GM12864 (cell line): Measurements from ENCODE around the gene LRP5.
"Not testable (repeated sequence)": the region's sequence is repeated elsewhere in the genome, so short reads cannot be mapped to it uniquely, and the experiment has no call there.

Source experiments
- DNase-seq: peaks from one replicate; pipeline ENCODE4 v3.0.0-alpha.2; 2011; ENCODE audit warnings: low read depth
- H3K4me3 ChIP-seq: 2 replicates; pipeline ENCODE4 v1.5.1; 2011; ENCODE audit warnings: mild to moderate bottlenecking, low read depth, low read length, control low read depth
- TF ChIP-seq, protein P1 (sequence below): IDR thresholded peaks from 2 replicates; pipeline ENCODE4 v1.5.1; 2011; ENCODE audit warnings: low read depth, mild to moderate bottlenecking, moderate library complexity, low read length, control low read depth, inconsistent platforms; ENCODE audit errors: missing control alignments

The LRP5 gene

DNA sequence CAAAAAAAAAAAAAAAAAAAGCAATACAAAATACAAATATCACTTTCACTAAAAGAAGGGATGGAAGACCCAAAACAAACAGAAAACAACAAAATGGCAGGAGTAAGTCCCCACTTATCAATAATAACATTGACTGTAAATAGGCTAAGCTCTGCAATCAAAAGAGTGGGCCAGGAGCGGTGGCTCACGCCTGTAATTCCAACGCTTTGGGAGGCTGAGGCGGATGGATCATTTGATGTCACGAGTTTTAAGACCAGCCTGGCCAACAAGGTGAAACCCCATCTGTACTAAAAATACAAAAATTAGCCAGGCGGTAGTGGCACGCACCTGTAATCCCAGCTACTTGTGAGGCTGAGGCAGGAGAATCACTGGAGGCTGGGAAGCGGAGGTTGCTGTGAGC, 138.3 kb downstream of the LRP5 start:
- TF ChIP-seq, protein P1, sequence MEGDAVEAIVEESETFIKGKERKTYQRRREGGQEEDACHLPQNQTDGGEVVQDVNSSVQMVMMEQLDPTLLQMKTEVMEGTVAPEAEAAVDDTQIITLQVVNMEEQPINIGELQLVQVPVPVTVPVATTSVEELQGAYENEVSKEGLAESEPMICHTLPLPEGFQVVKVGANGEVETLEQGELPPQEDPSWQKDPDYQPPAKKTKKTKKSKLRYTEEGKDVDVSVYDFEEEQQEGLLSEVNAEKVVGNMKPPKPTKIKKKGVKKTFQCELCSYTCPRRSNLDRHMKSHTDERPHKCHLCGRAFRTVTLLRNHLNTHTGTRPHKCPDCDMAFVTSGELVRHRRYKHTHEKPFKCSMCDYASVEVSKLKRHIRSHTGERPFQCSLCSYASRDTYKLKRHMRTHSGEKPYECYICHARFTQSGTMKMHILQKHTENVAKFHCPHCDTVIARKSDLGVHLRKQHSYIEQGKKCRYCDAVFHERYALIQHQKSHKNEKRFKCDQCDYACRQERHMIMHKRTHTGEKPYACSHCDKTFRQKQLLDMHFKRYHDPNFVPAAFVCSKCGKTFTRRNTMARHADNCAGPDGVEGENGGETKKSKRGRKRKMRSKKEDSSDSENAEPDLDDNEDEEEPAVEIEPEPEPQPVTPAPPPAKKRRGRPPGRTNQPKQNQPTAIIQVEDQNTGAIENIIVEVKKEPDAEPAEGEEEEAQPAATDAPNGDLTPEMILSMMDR = no peak
- DNase-seq = no peak
- no peak overlapping the region for H3K4me3 ChIP-seq

DNA sequence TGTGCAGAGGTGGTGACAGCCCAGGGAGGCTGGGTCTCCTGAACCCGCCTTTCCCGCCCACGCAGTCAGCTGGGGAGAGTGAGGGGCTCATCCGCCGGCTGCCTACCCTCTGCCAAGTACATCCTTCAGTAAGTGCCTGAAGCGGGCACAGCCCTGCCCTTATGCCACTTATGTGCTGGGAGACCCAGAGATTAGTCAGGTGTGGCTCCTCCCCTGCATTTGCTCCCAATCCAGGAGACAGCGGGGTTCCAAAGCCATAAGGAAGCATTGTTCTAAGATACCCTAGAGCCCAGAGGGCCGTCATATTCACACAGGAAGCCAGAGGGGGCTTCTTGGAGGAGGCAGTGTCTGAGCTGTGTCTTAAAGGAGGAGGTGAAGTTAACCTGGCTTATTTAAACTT, 142.4 kb downstream of the LRP5 start:
- DNase-seq = no peak
- TF ChIP-seq, protein P1 = no peak

GRCh38 chr11:68455485-68455884, 143.1 kb downstream of the LRP5 start:
- TF ChIP-seq, protein P1 = no peak
- no peak for DNase-seq
- no peak overlapping the region for H3K4me3 ChIP-seq

More for the DNA sequence above, 142.4 kb downstream of the LRP5 start:
- H3K4me3 ChIP-seq = no peak overlapping the region

GRCh38 chr11:68457216-68457897, 145.0 kb downstream of the LRP5 start:
- no peak for DNase-seq
- TF ChIP-seq, protein P1 = no peak
- no peak overlapping the region for H3K4me3 ChIP-seq

DNA sequence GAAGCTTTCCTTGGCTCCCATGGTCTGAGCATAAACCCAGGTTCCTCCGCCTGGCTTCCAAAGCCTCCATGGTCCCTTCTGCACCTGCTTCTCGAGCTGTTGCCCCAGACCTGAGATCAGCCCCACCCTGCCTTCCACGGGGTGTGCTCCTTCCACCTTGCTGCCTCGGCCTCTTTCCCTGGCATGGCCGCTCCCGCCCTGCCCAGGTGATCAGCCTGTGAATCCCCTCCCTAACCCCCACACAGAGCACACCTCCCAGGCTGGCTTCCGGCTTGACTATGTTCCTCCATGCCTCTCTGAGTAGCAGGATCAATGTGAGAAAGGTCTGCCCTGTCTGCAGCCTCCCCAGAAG, 145.5 kb downstream of the LRP5 start:
- no peak for DNase-seq
- no peak overlapping the region for H3K4me3 ChIP-seq
- TF ChIP-seq, protein P1 = no peak

DNA sequence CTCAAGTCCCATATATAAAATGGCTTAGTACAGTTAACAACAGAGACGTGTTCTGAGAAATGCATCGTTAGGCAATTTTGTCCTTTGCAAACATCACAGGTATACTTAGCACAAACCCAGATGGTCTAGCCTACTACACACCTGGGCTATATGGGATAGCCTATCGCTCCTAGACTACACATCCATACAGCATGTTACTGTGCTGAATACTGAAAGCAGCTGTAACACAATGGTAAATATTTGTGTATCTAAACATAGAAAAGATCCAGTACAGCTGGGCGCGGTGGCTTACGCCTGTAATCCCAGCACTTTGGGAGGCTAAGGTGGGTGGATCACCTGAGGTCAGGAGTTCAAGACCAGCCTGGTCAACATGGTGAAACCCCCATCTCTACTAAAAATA, 145.9 kb downstream of the LRP5 start:
- H3K4me3 ChIP-seq, DNase-seq: not testable (repeated sequence)

- peak overlapping the region; percentile 79 for H3K4me3 ChIP-seq
- TF ChIP-seq, protein P1 = no peak
Observed at GRCh38 chr11:68459886-68460740, 147.7 kb downstream of the LRP5 start.

More at GRCh38 chr11:68459886-68460740, 147.7 kb downstream of the LRP5 start:
- peak; percentile 89 for DNase-seq
